ENCODE measurements around the gene C3orf20.
A peak's percentile ranks its signal among the peaks of the same experiment; 100 is the strongest.
"Not testable (repeated sequence)": the region's sequence is repeated elsewhere in the genome, so short reads cannot be mapped to it uniquely, and the experiment has no call there.

The C3orf20 gene

GRCh38 chr3:14798231-14798630 is 123.3 kb downstream of the C3orf20 start:
- DNase-seq (ENCODE audit: low read depth) = no peak

GRCh38 chr3:14799146-14799545 is 124.2 kb downstream of the C3orf20 start:
- DNase-seq (ENCODE audit: low read depth) = no peak

- no peak for DNase-seq (ENCODE audit: low read depth)
These were observed 126.1 kb downstream of the C3orf20 start for GRCh38 chr3:14801031-14801430.

- DNase-seq (ENCODE audit: low read depth) = no peak
These were observed 126.9 kb downstream of the C3orf20 start for GRCh38 chr3:14801668-14802380.

- DNase-seq (ENCODE audit: low read depth) = no peak
These were observed 127.4 kb downstream of the C3orf20 start for GRCh38 chr3:14802381-14802731.

GRCh38 chr3:14803101-14803980 is 128.4 kb downstream of the C3orf20 start:
- DNase-seq (ENCODE audit: low read depth) = no peak

GRCh38 chr3:14803981-14804834 is 129.3 kb downstream of the C3orf20 start:
- DNase-seq (ENCODE audit: low read depth) = no peak

- no peak for DNase-seq (ENCODE audit: low read depth)
These were observed 130.2 kb downstream of the C3orf20 start for GRCh38 chr3:14804835-14805780.

GRCh38 chr3:14805961-14806537 is 131.1 kb downstream of the C3orf20 start:
- DNase-seq (ENCODE audit: low read depth) = no peak

GRCh38 chr3:14806641-14807263 is 131.8 kb downstream of the C3orf20 start:
- peak; percentile 35 for DNase-seq (ENCODE audit: low read depth)

GRCh38 chr3:14808025-14808424 is 133.1 kb downstream of the C3orf20 start:
- no peak for DNase-seq (ENCODE audit: low read depth)

- DNase-seq (ENCODE audit: low read depth) = no peak
These were observed 133.7 kb downstream of the C3orf20 start for GRCh38 chr3:14808502-14809266.

GRCh38 chr3:14809611-14810010 is 134.7 kb downstream of the C3orf20 start:
- not testable (repeated sequence) for DNase-seq (ENCODE audit: low read depth)

- no peak for DNase-seq (ENCODE audit: low read depth)
These were observed 135.3 kb downstream of the C3orf20 start for GRCh38 chr3:14810070-14810791.

GRCh38 chr3:14810801-14811661 is 136.1 kb downstream of the C3orf20 start:
- DNase-seq (ENCODE audit: low read depth) = no peak

GRCh38 chr3:14811684-14812083 is 136.7 kb downstream of the C3orf20 start:
- DNase-seq (ENCODE audit: low read depth) = no peak

- DNase-seq (ENCODE audit: low read depth) = no peak
These were observed 137.4 kb downstream of the C3orf20 start for GRCh38 chr3:14812196-14812790.

All from amniotic epithelial cell (primary cell).